GM12801 (cell line): ENCODE measurements around the gene TARBP2.

Experiments used
- TF ChIP-seq, protein P1 (sequence below): IDR thresholded peaks from one replicate; pipeline ENCODE4 v1.5.1; 2011; ENCODE audit warnings: control low read depth; ENCODE audit not compliant: insufficient read length; ENCODE audit errors: extremely low read depth

TARBP2 gene

DNA sequence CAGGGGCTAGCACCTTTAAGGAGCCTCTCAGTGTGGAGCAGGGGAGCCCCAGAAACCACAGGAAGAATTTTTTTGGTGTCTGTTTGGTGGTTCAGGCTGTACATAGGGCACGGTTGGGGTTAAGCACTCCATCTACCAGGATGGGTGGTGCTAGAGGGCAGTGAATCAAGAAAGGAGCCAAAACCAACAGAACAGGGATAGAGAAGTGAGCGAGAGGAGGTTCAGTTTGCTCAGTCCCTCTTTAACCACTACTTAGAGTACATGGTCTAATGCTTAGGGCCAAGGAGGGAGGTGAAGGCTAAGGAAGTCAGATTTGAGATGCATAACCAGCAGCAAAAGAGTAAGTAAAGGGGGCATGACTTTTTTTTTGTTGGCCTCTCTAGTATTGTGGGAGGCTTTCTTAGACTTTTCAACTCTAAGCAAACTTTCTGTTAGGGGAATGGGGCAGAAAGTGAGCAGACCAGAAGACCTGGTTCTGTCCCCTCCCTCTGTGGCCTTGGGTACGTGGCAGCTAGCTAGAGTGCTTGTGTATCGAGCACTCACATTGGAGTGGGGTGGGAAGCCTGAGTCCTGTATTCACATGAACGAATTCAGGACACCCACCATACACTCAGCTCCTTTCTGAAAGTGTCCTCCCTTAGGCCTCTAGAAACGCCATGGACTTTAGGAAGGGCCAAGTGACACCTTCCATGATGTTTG is 12.8 kb downstream of the TARBP2 start:
- TF ChIP-seq, protein P1, sequence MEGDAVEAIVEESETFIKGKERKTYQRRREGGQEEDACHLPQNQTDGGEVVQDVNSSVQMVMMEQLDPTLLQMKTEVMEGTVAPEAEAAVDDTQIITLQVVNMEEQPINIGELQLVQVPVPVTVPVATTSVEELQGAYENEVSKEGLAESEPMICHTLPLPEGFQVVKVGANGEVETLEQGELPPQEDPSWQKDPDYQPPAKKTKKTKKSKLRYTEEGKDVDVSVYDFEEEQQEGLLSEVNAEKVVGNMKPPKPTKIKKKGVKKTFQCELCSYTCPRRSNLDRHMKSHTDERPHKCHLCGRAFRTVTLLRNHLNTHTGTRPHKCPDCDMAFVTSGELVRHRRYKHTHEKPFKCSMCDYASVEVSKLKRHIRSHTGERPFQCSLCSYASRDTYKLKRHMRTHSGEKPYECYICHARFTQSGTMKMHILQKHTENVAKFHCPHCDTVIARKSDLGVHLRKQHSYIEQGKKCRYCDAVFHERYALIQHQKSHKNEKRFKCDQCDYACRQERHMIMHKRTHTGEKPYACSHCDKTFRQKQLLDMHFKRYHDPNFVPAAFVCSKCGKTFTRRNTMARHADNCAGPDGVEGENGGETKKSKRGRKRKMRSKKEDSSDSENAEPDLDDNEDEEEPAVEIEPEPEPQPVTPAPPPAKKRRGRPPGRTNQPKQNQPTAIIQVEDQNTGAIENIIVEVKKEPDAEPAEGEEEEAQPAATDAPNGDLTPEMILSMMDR = no peak

DNA sequence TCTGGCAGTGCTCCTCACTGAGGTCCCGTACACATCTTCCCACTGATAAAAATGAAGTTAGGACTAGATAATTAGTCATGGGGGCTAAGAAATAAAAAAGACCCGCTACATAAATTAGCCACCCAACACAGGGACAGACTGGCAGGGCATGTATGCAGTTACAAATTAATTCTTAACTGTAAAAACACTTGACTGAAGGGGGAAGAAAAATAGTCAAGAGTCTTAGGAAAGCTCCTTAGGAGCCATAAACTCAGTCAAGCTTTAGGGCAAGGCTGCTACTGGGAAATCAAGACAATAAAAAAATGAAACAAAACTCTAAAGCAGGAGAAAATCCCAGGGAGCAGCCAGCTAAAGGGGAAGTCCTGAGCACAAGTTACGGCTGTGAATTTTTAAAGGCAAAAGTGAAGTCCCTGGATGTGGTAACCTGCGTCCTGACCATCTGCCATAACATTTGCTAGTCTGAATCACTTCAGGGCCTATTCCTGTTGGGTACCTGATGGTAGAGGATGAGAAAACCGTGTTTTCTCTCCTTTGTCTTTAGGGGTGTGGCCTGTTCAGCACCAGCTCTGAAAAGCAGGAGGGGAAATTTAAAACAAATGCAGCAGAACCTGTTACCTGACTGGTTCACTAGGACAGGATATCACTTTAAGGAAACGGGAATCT is 13.7 kb downstream of the TARBP2 start:
- TF ChIP-seq, protein P1 = no peak

DNA sequence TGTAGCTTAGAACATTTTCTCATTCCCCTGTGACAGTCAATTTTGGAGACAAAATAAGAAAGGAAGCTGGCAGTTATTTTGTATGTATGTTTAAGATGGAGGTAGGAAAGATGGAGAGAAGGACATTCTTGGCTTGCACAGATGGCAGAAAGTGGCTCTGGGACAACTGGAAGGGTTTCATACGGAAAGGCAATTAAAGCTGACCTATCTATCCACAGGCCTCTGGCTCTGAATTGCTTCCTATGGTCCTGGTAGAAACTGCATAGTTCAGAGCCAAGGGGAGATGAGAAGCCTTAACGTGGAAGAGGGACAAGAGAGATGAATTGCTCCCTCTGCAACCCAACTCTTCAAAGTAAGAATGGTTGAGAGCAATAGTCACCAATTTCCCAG is 14.2 kb downstream of the TARBP2 start:
- TF ChIP-seq, protein P1 = no peak

DNA sequence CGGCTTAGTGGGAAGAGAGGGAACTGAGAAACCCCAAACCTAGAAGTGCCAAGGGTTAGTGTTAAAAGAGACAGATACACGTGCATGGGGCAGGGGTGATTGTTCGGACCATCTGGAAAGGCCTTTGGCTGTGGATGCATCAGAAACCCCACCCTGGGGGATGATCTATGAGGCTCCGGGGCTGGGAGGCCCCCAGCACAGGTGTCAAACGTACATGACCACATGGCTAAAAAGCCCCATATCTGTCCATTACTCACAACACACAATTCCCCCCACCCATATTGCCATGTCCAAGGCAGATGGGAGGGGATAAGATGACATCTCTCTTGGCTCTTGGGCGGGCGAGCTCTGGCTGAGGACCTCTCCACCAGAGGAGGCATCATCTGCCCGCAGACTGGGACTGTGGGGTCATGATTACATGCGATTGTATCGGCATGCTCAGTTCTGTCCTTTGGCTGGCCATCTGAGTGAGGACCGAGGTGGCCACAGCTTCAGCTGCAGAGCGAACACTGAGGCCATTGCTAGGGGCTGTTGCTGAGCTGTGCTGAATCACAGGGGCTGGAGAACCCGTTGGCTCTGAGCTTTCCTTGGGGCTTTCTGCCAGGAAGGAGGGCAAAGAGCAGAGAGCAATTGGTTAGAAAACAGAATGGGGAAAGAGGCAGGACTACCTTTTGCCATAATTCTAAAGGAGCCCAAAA is 15.8 kb downstream of the TARBP2 start:
- TF ChIP-seq, protein P1 = no peak

DNA sequence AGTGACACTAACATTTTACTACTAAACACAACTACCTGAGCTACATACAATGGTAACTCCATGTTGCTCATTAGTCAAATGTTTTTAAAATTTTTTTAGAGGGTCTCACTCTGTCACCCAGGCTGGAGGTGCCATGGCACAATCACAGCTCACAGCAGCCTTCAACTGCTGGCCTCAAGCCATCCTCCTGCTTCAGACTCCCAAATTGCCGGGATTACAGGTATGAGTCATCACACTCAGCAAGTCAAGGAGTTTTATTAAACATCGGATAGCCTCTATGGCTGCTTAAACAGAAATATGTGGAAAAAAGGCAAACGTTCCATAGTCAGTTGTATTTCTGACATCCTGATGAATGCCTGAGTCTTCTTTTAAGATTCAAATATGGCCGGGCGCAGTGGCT is 17.3 kb downstream of the TARBP2 start:
- TF ChIP-seq, protein P1 = no peak

DNA sequence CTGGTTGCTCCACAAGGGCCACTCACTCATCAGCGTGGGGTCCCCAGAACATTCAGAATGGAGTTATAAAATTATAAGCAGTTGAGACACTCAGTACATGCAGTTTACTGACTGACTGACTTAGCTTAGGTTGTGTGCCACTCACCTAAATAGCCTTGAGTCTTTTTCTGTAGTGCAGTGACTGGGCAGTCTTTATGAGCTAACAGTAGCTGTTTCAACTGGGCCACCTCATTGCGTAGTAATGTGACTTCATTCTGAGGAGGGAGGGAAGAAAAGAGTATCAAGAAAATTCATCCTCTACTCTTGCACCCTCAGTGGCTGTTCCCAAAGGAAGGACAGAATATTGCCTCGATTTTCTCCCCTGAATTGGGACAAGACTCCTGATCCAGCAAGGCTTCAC is 22.0 kb downstream of the TARBP2 start:
- TF ChIP-seq, protein P1 = no peak

DNA sequence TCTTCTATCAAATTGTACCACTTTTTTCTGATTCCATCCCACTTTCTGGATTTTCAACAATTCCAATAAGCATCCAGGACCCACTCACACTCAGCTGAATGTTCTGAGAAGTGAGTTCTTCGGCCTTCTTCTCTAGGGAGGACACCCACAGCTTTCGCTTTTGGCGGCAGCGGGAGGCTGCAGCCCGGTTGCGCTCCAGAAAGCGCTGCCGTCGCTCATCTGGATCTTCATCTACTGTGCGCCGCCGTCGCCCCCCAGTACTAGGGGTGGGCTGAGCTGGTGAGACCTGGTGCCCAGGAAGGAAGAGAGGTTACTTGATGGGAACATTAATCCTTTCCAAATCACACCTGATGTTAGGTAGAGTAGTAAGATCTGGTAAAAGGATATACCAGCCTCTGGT is 23.4 kb downstream of the TARBP2 start:
- TF ChIP-seq, protein P1 = no peak
